T-helper 22 cell (primary cell): ENCODE data around the gene RBX1.
A peak's percentile ranks its signal among the peaks of the same experiment; 100 is the strongest.
"Not testable (repeated sequence)": the region's sequence is repeated elsewhere in the genome, so short reads cannot be mapped to it uniquely, and the experiment has no call there.

Experiments
- DNase-seq: peaks from one replicate; pipeline ENCODE4 v3.0.0-alpha.2; 2020; ENCODE audit warnings: low read depth

RBX1 gene

DNA sequence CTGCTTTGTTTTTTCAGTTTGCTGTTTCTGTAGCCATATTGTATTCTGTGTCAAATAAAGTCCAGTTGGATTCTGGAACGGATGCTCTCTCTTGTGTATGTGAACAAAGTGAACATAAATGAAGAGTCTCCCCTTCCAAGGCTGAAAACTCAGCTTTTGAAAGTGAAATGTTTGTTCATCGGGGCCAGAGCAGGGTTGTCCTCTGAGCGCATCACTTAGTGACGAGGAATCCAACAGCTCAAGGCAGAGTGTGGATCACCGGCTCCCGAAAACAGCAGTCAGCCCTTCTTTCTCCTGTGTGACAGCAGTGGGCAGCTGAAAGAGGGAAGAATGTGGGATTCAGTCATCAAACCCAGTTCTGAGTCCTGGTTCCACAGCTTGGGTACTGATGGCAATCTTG, 21.4 kb downstream of the RBX1 start:
- no peak for DNase-seq

DNA sequence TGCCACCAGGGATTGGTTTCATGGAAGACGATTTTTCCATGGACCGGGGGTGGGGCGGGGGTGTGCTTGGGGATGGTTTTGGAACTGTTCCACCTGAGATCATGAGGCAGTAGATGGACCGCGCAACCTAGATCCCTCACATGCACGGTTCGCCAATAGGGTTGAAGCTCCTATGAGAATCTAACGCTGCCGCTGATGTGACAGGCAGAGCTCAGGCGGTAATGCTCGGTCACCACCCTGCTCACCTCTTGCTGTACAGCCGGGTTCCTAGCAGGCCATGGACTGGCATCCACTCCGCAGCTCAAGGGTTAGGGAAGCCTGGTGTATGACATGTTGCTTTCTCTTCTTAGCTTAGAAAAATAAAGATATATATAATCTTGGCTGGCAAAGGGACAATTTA, 22.0 kb downstream of the RBX1 start:
- DNase-seq = no peak

DNA sequence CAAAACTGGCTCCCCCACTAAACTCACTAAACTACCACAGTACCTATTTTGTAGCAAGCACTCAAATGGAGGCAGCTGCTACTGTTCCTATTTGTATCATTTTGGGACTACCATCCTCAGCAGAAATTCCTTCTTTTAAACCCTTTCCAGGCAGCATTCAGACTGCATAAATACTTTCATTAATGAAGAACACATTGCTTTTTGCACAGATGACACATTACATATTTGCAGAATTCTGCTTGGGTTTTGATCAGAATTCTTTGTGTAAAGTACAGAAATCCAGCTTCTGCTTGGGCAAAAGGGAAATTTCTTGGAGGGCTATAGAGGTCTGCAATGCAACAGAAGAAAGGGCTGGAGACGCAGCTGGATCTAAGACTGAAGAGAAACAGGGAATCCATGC, 24.2 kb downstream of the RBX1 start:
- no peak for DNase-seq

DNA sequence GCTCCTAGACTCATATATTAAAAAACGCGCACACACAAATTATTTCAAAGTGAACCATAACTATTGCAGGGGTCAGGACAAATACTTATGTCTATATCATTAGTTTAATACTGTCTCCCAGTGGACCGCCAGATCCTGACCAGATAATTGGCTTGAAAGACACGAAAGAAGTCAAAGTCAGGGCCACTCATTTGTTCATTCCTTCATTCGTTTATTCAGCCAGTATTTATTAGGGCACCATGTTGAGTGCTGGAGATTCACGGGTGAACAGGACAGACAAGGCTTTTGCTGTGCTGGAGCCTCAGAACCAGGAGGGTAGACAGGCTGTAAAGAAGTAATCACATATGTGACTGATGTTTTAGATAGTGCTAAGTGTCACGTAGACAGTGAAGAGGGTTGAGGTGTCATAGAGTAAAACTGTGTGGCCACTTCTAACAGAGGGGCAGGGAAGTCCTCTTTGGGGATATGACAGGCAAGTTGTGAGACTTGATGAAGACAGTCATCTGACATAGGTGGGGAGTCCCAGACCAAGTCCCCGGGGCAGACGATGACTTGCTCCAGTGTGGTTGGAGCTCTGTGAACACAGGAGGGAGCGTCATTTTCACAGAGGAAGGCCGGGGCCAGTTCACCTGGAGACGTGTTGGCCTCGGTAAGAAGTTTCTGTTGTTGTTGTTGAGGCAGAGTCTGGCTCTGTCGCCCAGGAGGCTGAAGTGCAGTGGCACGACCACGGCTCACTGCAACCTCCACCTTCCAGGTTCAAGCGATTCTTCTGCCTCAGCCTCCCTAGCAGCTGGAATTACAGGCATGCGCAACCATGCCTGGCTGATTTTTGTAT, 25.9 kb downstream of the RBX1 start:
- DNase-seq = no peak

DNA sequence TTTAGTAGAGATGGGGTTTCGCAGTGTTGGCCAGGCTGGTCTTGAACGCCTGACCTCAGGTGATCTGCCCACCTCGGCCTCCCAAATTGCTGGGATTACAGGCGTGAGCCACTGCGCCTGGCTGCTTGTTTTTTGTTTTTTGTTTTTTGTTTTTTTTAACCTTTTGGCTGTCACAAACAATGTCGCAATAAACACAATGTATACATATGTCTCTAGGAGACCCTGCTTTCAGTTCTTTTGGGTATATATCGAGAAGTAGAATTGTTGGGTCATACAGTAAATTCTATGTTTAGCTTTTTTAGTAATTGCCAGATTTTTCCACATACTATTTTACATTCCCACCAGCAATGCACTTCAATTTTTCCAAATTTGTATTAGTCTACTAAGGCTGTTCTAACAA, 28.0 kb downstream of the RBX1 start:
- no peak for DNase-seq

DNA sequence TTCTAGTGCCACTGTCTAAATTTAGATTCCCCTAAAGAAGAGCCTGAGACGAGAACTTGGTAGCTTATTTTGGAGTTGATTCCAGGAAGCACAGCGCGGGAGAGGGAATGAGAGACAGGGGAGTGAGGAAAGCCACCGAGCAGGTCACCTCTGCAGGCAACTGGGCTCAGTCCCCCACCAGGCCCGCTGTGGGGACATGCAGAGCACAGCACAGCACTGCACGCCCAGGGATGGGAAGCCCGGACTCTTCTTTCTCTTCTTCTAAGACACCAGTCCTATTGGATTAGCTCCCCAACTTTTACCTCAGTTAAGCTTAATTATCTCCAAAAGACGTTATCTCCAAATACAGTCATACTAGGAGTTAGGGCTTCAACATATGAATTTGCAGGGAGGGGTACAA, 28.7 kb downstream of the RBX1 start:
- DNase-seq = no peak

DNA sequence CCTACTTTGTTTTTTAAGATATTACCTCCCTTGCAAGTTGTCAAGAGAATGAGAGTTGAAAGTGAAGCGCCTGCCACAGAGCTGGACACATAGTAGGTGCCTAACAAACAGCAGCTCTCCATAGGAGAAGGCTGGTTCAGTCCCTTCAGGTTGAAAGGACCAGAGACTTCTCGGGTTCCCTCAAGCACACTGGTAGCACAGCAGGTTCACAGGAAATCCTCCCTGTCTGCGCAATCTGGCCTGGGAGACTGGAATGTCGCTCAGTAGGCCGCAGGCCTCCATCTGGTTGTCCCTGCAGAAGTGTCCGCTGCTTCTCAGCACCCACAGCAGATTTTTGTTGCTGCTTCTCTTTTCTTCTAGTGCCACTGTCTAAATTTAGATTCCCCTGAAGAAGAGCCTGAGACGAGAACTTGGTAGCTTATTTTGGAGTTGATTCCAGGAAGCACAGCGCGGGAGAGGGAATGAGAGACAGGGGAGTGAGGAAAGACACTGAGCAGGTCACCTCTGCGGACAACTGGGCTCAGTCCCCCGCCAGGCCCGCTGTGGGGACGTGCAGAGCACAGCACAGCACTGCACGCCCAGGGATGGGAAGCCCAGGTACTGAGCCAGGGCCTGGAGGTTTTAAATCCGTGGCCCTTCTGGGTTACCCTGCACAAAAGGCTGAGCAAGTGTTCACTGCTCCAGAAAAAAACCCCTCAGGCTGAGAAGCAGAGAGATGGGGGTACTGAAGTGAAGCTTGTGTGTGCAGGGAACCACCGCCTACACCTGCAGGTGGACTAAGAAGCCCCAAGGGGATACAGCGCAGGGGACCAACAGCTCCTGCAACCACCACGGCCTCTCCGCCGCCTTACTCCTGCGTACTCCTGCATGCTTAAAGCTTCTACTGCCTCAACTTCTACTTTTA, 31.6 kb downstream of the RBX1 start:
- DNase-seq = no peak

DNA sequence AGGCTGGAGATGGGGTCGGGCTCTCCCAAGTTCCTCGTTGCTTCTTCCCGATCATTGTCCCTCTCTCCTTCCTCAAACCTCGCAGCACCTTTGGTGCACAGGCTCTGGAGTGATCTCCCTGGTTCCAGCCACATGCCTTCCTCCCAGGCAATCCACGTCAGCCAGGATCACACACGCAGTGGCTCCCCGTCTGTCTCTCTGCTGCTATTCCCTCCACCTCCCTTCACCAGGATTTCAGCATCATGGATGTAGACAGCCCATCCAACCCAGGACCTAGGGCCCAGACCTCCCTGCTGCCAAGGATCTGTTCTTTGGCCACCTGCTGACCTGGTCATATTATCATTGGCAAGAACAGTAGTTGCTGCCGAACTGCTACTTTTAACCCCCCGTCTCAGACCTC, 40.1 kb downstream of the RBX1 start:
- DNase-seq = no peak

DNA sequence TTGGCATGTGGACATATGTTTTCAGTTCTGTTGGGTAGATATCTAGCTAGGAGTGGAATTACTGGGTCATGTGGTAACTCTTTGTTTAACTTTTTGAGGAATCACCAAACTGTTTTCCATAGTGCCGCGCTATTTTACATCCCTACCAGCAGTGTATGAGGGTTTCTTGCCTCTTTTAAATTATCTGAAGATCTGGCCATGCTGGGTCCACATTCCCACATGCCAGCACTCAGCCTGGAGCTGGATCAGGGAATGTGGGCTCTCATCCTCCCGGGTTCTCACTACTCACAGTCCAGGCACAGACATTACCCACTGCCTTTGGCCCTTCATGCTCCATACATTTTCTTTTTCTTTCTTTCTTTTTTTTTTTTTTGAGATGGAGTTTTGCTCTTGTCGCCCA, 44.6 kb downstream of the RBX1 start:
- DNase-seq = no peak

DNA sequence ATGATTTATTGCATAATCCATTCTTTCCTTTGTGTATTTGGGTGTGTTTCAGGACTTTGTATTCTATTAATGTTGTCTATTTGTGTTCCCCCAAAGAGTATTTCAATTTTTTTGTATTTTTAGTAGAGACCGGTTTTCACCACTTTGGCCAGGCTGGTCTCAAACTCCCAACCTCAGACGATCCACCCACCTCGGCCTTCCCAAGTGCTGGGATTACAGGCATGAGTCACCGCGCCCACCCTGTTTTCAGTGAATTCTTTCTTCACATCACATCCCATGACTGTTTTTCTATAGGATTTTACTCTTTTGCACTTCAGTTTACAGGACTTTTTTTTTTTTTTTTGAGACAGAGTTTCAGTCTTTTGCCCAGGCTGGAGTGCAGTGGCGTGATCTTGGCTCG, 46.3 kb downstream of the RBX1 start:
- DNase-seq = no peak

DNA sequence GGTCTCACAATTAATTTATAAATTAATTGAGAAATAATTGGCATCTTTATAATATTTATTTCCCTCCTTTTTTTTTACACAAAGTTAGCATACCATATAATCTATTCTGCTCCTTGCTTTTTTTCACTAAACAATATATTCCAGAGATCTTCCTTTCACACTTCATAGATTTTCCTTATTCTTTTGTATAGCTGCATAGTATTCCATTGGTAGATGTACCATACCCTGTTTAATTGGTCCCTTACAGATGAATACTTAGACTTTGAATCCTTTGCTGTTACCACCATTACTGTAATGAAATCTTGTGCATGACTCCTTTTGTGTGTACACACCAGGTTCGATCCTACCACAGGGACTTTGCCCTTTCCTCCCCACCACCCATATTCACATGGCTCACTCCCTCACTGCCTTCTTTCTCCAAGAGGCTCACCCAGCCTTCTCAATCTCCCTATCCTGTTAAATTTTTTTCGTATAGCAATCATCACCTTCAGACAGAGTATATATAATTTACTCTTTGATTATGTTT, 48.9 kb downstream of the RBX1 start:
- no peak for DNase-seq

DNA sequence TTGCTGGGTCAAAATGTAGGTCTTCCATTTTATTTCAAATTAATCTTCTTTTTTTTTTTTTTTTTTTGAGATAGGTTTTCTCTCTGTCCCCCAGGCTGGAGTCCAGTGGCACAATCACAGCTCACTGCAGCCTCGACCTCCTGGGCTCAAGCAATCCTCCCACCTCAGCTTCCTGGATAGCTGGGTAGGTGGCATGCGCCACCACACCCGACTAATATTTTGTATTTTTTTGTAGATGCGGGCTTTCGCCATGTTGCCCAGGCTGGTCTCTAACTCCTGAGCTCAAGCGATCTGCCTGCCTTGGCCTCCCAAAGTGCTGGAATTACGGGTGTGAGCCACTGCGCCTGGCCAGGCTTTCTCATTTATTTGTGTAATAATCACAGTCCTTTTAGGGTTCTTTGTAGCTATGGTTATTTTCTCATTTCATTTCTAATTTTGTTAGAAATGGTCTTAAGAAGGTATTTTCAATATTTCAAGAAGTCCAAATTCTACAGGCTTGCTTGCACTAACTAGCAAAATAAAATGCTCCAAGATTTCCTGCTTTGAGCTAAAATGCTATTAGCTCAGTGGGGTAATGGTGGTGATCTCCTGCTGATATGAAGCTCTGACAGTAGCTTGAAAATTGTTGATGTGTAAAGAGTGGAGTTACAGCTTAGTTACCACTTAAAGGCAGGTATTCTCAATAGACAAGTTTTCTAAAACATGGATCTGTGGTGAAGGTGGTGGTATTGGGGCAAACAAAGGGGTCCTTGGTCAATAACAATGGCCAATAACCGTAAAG, 50.0 kb downstream of the RBX1 start:
- DNase-seq = no peak

DNA sequence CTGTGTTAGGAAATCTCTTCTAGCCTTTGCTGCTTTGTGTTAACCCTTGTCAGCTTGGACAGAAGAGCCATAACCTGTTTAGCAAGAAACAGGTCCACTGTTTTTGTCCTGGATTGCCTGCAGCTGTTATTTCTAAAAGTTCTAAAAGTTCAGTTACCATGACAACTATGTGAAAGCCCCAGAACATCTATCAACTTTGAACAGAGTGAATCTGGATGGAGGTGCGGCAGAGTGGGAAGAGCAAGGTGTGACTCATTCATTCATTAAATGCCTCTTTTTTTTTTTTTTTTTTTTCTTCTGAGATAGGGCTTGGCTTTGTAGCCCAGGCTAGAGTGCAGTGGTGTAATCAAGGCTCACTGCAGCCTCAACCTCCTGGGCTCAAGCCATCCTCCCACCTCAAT, 50.5 kb downstream of the RBX1 start:
- no peak for DNase-seq

DNA sequence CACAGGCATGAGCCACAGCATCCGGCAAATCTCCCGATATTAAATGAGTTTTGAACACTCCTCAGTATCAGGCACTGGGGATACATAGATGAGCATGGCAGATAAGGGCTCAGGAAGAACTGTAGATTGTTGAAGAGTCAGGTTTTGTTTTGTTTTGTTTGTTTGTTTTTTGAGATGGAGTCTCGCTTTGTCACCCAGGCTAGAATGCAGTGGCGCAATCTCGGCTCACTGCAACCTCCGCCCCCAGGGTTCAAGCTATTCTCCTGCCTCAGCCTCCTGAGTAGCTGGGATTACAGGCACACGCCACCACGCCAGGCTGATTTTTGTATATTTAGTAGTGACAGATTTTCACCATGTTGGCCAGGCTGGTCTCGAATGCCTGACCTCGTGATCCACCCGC, 51.2 kb downstream of the RBX1 start:
- DNase-seq = not testable (repeated sequence)

DNA sequence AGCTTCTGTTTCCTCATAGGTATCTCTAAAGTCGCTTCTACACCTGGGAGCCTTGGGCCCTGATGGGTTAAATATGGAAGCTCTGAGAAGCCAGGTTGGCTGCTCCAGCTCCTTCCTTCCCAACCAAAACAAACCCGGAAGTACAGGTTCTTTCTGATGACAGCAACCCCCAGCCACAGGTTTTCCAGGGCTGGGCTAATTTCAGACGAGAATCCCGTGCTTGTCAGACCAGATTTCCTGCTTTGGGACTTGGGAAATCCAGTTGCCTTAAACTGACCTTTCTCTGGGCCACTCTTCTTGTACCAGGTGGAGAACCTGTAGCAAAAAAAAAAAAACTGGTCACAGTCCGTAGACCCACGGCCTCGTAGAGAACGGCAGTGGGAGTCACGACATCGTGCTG, 51.9 kb downstream of the RBX1 start:
- DNase-seq = no peak

DNA sequence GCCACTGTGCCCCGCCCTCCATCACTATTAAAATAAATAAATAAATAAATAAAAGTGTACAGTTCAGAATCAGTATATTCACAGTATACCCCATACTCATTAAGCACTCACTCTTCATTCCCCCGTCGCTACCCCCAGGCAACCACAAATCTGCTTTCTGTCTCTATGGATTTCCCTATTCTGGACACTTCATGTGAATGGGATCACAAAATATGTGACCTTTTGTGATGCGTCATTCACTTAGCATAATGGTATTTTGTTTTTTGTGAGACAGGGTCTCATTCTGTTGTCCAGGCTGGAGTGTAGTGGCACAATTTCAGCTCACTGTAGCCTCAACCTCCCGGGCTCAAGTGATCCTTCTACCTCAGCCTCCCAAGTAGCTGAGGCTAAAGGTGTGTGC, 52.8 kb downstream of the RBX1 start:
- DNase-seq = no peak

DNA sequence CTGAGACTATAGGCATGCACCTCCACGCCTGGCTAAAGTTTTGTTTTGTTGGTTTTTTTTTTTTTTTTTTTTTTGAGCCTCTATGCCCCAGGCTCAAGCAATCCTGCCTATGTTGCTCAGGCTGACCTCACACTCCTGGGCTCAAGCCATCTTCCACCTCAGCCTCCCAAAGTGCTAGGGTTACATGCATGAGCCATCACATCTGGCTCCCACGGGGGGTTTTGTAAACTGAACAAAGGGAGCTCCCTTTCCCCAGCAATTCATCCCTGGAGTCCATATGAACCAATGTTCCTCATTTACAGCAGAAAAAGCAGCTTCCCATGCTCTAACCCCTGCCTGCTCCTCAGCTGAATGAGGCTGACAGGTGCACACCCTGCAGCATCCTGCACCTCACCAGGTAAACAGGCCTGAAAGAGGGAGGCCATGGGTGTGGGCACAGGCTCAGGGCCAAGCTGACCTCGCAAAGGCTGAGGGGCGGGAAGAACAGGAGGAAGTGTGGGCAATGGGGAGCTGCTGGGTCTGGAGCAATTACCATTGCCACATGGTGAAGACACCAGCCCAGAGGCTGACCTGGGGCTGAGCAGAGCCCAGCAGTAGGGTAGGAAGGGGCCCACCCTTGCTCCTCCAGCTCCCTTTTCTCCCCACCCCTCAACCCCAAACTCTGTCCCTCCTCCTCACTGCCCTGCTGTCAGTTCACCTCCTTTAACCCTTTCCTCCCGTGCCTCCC, 58.2 kb downstream of the RBX1 start:
- DNase-seq = no peak

DNA sequence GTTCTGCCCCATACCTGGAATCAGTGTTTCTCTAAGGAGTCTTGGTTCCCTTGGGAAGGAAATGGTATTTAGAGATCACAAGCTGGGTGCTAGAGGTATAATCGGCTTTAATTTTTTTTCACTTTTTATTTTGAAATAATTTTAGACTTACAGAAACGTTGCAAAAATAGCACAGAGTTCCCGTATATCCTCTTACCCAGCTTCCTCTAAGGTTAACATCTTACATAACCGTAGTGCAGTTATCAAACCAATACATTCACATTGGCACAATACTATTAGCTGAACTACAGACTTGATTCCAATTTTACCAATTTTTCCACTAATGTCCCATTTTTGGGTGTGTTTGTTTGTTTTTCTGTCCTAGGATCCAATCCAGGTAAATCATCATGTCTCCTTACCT, 63.8 kb downstream of the RBX1 start:
- no peak for DNase-seq

DNA sequence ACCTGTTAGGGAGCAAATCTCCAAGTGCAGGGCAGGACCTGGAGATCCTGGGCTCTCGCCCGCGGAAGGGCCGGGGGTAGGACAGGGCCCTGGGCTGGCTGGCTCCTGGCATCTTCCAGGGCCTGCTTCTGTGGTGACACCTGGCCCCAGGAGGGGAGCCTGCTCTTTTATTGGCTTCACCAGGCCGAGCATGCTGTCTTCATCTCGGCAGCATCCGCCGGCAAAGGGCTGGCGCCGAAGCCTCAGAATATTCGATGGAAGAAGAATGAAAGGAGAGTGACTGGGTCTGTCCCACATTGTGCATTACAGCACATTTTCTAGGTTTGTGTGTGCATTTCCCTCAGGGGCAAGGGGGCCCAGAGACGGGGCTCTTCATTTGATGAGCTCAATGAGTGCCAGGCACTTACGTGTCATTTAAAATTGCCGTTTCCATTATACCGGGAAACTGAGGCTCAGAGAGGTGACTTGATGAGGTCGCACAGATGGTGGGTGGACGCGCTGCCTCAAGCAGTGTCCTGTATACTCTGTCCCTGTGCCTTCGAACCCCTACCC, 70.0 kb downstream of the RBX1 start:
- no peak for DNase-seq

DNA sequence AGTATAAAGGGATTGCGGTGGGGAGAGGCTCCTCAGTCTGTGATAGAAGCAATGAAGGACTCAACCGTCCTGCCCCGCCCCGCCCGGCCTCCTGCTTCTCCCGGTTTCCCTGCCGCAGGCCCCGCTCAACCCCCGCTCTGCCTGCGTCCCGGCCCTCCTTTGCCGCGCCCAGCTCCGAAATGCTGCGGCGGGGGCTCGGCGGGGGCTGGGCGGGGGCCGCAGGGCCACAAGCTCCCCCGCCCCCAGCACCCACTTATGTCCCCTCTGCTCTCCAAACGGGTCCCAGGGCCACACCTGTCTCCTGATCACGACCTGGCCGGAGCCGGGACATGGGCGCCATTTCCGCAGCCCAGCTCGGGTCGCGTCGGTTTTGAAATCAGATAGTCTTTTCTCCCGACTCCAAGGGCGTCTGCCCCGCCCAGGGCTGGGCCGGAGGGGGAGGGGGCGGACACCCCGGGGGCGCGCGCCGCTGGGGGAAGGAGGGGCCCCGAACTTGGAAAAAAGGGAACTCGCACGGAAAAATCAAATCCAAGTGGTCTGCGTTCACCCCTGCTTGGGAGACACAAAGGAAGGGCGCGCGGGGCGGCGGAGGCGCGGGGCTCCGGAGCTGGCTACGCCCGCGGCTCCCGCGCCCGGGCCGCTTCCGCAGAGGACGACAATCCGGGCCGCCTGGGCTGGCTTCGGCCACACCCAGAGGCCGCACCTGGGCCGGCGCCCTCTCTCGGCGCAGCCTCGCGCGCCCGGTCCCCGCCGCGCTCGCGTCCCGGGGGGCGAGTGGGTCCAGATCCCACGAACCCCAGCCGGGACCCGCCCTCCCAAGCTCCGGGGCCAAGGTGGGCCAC, 70.7 kb downstream of the RBX1 start:
- DNase-seq = peak; percentile 14
